GM21526 (cell line): Measurements from ENCODE around the gene POLR1C.
"Not testable (repeated sequence)": the region's sequence is repeated elsewhere in the genome, so short reads cannot be mapped to it uniquely, and the experiment has no call there.

Experiments used
- ATAC-seq: cut with Tn5 transposase; IDR thresholded peaks from one replicate; pipeline ENCODE4 v1.9.1; 2021; ENCODE audit warnings: moderate library complexity; ENCODE audit not compliant: unreplicated experiment, low FRiP score

POLR1C gene

GRCh38 chr6:43516697-43517504 is at the start of gene POLR1C, which contains the start of gene YIPF3:
TSS of gene POLR1C (plus strand) at chr6:43517089. CDS start at chr6:43517110, 21 bp downstream.
TSS of gene YIPF3 (minus strand) at chr6:43516926. CDS start at chr6:43516807, 119 bp downstream.
- ATAC-seq = peak; percentile 79

GRCh38 chr6:43467265-43467664 is 49.6 kb upstream of the POLR1C start:
- not testable (repeated sequence) for ATAC-seq

- ATAC-seq = no peak
Observed at GRCh38 chr6:43467752-43468151, 49.1 kb upstream of the POLR1C start.

GRCh38 chr6:43468240-43468639 is 48.6 kb upstream of the POLR1C start:
- no peak for ATAC-seq

- no peak for ATAC-seq
Observed at GRCh38 chr6:43468748-43469681, 47.9 kb upstream of the POLR1C start.

GRCh38 chr6:43469947-43470346 is 46.9 kb upstream of the POLR1C start:
- no peak for ATAC-seq

- no peak for ATAC-seq
Observed at GRCh38 chr6:43471399-43471798, 45.5 kb upstream of the POLR1C start.

- ATAC-seq = no peak
Observed at GRCh38 chr6:43472515-43472914, 44.4 kb upstream of the POLR1C start.

GRCh38 chr6:43475516-43475915 is 41.4 kb upstream of the POLR1C start:
- no peak for ATAC-seq

GRCh38 chr6:43476746-43477145 is 40.1 kb upstream of the POLR1C start:
- ATAC-seq = no peak

GRCh38 chr6:43477235-43478007 is 39.5 kb upstream of the POLR1C start, which contains the start of gene TJAP1:
TSS of gene TJAP1 (plus strand) at chr6:43477570. CDS start at chr6:43499002, 21,432 bp downstream.
- peak; percentile 91 for ATAC-seq

- no peak for ATAC-seq
Observed at GRCh38 chr6:43478008-43478372, 38.9 kb upstream of the POLR1C start.

- no peak for ATAC-seq
Observed at GRCh38 chr6:43481075-43481474, 35.8 kb upstream of the POLR1C start.

GRCh38 chr6:43481591-43482236 is 35.2 kb upstream of the POLR1C start:
- no peak for ATAC-seq

- ATAC-seq = no peak
Observed at GRCh38 chr6:43488667-43489276, 28.1 kb upstream of the POLR1C start.

- no peak for ATAC-seq
Observed at GRCh38 chr6:43489277-43490072, 27.4 kb upstream of the POLR1C start.

GRCh38 chr6:43490523-43490939 is 26.4 kb upstream of the POLR1C start:
- no peak for ATAC-seq

- no peak for ATAC-seq
Observed at GRCh38 chr6:43491750-43492661, 24.9 kb upstream of the POLR1C start.
